Panc1 (cell line): ENCODE results near the gene JPH3.

ENCODE experiments used
- POLR2AphosphoS5 ChIP-seq: IDR thresholded peaks from 2 replicates; pipeline ENCODE4 v1.6.1; 2012; ENCODE audit warnings: mild to moderate bottlenecking, low read depth, low read length, moderate library complexity
- SIN3A ChIP-seq: IDR thresholded peaks from 2 replicates; pipeline ENCODE4 v1.6.1; 2012; ENCODE audit warnings: low read depth, mild to moderate bottlenecking, low read length, moderate library complexity, borderline replicate concordance; ENCODE audit not compliant: insufficient read depth
- TF ChIP-seq, protein P1 (sequence below): fragments of 450-650 bp; IDR thresholded peaks from 2 replicates; pipeline ENCODE4 v1.5.1; 2017; ENCODE audit warnings: mild to moderate bottlenecking

DNA sequence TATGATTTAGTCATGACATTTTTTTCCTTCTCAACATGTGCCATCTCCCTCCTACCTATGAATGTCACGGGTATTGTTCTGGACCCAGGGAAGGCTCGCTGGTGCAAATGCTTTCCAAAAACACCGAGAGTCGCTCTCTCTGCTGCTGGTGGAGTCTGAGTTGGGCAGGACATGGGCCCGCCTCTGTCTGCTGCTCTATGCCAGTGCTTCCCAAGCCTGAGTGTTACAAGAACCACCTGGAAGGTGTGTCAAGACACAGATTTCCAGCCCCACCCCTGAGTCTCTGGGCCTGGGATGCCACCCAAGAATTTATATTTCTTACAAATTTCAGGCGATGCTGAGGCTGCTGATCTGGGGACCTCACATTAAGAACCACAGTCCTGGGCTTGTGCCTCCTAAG lies 9.1 kb downstream of the JPH3 start:
- TF ChIP-seq, protein P1, sequence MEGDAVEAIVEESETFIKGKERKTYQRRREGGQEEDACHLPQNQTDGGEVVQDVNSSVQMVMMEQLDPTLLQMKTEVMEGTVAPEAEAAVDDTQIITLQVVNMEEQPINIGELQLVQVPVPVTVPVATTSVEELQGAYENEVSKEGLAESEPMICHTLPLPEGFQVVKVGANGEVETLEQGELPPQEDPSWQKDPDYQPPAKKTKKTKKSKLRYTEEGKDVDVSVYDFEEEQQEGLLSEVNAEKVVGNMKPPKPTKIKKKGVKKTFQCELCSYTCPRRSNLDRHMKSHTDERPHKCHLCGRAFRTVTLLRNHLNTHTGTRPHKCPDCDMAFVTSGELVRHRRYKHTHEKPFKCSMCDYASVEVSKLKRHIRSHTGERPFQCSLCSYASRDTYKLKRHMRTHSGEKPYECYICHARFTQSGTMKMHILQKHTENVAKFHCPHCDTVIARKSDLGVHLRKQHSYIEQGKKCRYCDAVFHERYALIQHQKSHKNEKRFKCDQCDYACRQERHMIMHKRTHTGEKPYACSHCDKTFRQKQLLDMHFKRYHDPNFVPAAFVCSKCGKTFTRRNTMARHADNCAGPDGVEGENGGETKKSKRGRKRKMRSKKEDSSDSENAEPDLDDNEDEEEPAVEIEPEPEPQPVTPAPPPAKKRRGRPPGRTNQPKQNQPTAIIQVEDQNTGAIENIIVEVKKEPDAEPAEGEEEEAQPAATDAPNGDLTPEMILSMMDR: no peak
- TF ChIP-seq SIN3A: no peak
- TF ChIP-seq POLR2AphosphoS5: no peak
